ENCODE data around the gene ELMO1.

DNA sequence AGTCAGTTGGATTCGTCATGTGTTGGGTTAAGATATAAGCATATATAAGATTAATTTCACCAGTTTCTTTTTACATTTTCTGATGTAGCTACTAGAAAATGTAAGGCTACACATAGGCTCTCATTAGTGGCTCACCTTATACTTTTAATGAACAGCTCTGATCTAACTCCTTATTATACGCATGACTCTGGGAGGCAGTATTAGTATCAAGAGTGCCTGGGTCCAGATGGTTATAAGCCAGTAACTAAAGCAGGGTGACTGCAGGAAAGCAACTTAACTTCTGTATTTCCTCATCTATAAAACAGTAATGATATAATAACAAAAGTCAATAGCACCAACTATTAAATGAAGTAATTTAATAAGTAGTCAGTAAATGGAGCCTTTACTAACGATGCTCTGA lies 1.4 kb upstream of the ELMO1 start:
- no peak for TF ChIP-seq EZH2 (IDR thresholded peaks at IDR 0.05; ENCODE audit: low read depth, unreplicated experiment)
- TF ChIP-seq, protein P1, sequence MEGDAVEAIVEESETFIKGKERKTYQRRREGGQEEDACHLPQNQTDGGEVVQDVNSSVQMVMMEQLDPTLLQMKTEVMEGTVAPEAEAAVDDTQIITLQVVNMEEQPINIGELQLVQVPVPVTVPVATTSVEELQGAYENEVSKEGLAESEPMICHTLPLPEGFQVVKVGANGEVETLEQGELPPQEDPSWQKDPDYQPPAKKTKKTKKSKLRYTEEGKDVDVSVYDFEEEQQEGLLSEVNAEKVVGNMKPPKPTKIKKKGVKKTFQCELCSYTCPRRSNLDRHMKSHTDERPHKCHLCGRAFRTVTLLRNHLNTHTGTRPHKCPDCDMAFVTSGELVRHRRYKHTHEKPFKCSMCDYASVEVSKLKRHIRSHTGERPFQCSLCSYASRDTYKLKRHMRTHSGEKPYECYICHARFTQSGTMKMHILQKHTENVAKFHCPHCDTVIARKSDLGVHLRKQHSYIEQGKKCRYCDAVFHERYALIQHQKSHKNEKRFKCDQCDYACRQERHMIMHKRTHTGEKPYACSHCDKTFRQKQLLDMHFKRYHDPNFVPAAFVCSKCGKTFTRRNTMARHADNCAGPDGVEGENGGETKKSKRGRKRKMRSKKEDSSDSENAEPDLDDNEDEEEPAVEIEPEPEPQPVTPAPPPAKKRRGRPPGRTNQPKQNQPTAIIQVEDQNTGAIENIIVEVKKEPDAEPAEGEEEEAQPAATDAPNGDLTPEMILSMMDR (conservative IDR thresholded peaks at IDR 0.05; ENCODE audit: low read depth in 2 of 2) = no peak
- no peak for TF ChIP-seq POLR2AphosphoS5 (IDR thresholded peaks at IDR 0.05; ENCODE audit: low read depth)
- TF ChIP-seq JUNB (IDR thresholded peaks at IDR 0.05; ENCODE audit: unreplicated experiment) = no peak
- TF ChIP-seq NANOG (IDR thresholded peaks at IDR 0.05; ENCODE audit: borderline replicate concordance) = no peak
- TF ChIP-seq EZH2phosphoT487 (IDR thresholded peaks at IDR 0.05; ENCODE audit: unreplicated experiment) = no peak
- TF ChIP-seq, protein P2, sequence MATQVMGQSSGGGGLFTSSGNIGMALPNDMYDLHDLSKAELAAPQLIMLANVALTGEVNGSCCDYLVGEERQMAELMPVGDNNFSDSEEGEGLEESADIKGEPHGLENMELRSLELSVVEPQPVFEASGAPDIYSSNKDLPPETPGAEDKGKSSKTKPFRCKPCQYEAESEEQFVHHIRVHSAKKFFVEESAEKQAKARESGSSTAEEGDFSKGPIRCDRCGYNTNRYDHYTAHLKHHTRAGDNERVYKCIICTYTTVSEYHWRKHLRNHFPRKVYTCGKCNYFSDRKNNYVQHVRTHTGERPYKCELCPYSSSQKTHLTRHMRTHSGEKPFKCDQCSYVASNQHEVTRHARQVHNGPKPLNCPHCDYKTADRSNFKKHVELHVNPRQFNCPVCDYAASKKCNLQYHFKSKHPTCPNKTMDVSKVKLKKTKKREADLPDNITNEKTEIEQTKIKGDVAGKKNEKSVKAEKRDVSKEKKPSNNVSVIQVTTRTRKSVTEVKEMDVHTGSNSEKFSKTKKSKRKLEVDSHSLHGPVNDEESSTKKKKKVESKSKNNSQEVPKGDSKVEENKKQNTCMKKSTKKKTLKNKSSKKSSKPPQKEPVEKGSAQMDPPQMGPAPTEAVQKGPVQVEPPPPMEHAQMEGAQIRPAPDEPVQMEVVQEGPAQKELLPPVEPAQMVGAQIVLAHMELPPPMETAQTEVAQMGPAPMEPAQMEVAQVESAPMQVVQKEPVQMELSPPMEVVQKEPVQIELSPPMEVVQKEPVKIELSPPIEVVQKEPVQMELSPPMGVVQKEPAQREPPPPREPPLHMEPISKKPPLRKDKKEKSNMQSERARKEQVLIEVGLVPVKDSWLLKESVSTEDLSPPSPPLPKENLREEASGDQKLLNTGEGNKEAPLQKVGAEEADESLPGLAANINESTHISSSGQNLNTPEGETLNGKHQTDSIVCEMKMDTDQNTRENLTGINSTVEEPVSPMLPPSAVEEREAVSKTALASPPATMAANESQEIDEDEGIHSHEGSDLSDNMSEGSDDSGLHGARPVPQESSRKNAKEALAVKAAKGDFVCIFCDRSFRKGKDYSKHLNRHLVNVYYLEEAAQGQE (IDR thresholded peaks at IDR 0.05; ENCODE audit: unreplicated experiment) = no peak
- TF ChIP-seq CREB1 (CRISPR knock-in tag; IDR thresholded peaks at IDR 0.05; ENCODE audit: low read depth) = no peak
- TF ChIP-seq ZNF114 (CRISPR knock-in tag; IDR thresholded peaks at IDR 0.05) = no peak
- no peak for TF ChIP-seq ZNF331 (CRISPR knock-in tag; IDR thresholded peaks at IDR 0.05; ENCODE audit: low read depth)

Data from GM23338 (cell line).